HepG2 (cell line): ENCODE data around the gene DNAJC15.

Source experiments
- KDM1A ChIP-seq: IDR thresholded peaks from 2 replicates; pipeline ENCODE4 v1.6.1; 2016; ENCODE audit warnings: missing compliant biosample characterization
- KDM5B ChIP-seq: sonication (generic); formaldehyde crosslinking; IDR thresholded peaks from 2 replicates; pipeline ENCODE4 v1.4.0; 2020; ENCODE audit warnings: missing genetic modification reagents, mild to moderate bottlenecking, borderline replicate concordance
- ZNF274 ChIP-seq: sonication (generic); formaldehyde crosslinking; IDR thresholded peaks from 2 replicates; pipeline ENCODE4 v1.5.1; 2020; ENCODE audit warnings: mild to moderate bottlenecking, missing genetic modification reagents
- TF ChIP-seq, protein P1 (sequence below): fragments of 450-650 bp; IDR thresholded peaks from 2 replicates; pipeline ENCODE4 v1.6.1; 2017
- TF ChIP-seq, protein P2 (sequence below): sonication (generic); formaldehyde crosslinking; IDR thresholded peaks from 2 replicates; pipeline ENCODE4 v1.5.0; 2020; ENCODE audit warnings: mild to moderate bottlenecking, missing genetic modification reagents, moderate library complexity

DNA sequence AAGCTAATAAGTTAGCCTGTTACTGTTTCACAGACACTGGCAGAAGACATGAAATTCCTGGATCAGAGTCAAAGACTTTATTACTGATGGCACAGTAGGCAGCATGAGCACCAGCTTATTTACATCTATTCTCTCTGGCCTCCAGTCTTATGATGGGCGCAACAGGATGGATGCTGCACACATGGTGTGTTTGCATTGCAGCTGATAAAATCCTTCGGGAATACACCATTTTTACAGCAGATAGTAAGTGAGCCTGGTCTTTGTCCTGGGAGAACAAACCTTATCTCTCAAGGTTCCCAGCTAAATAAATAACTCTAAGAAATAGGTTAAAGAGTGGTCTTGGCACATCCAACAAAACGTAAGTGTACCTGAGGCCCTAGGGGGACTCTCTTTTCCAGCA lies 47.3 kb upstream of the DNAJC15 start:
- TF ChIP-seq KDM5B (CRISPR knock-in tag) (no peak), KDM1A (CRISPR knock-in tag) (no peak), ZNF274 (CRISPR knock-in tag) (no peak)
- TF ChIP-seq, protein P1, sequence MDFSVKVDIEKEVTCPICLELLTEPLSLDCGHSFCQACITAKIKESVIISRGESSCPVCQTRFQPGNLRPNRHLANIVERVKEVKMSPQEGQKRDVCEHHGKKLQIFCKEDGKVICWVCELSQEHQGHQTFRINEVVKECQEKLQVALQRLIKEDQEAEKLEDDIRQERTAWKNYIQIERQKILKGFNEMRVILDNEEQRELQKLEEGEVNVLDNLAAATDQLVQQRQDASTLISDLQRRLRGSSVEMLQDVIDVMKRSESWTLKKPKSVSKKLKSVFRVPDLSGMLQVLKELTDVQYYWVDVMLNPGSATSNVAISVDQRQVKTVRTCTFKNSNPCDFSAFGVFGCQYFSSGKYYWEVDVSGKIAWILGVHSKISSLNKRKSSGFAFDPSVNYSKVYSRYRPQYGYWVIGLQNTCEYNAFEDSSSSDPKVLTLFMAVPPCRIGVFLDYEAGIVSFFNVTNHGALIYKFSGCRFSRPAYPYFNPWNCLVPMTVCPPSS, result no peak
- TF ChIP-seq, protein P2, sequence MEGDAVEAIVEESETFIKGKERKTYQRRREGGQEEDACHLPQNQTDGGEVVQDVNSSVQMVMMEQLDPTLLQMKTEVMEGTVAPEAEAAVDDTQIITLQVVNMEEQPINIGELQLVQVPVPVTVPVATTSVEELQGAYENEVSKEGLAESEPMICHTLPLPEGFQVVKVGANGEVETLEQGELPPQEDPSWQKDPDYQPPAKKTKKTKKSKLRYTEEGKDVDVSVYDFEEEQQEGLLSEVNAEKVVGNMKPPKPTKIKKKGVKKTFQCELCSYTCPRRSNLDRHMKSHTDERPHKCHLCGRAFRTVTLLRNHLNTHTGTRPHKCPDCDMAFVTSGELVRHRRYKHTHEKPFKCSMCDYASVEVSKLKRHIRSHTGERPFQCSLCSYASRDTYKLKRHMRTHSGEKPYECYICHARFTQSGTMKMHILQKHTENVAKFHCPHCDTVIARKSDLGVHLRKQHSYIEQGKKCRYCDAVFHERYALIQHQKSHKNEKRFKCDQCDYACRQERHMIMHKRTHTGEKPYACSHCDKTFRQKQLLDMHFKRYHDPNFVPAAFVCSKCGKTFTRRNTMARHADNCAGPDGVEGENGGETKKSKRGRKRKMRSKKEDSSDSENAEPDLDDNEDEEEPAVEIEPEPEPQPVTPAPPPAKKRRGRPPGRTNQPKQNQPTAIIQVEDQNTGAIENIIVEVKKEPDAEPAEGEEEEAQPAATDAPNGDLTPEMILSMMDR, result no peak
